GM19023 (cell line): ENCODE measurements around the gene IFIT3.
"Not testable (repeated sequence)": the region's sequence is repeated elsewhere in the genome, so short reads cannot be mapped to it uniquely, and the experiment has no call there.

Experiments used
- ATAC-seq: cut with Tn5 transposase; IDR thresholded peaks from one replicate; pipeline ENCODE4 v1.9.1; 2021; ENCODE audit warnings: mild to moderate bottlenecking, moderate library complexity; ENCODE audit not compliant: unreplicated experiment

IFIT3 gene

GRCh38 chr10:89327803-89328441 lies at the start of gene IFIT3:
IFIT3 (plus strand) TSS chr10:89327997; CDS start chr10:89328074, 77 bp downstream.
- ATAC-seq = no peak

- no peak for ATAC-seq
These were observed 49.7 kb upstream of the IFIT3 start for GRCh38 chr10:89278034-89278535.

- ATAC-seq = no peak
These were observed 48.9 kb upstream of the IFIT3 start for GRCh38 chr10:89278900-89279392.

- no peak for ATAC-seq
These were observed 48.4 kb upstream of the IFIT3 start for GRCh38 chr10:89279421-89279869.

- ATAC-seq = no peak
These were observed 47.3 kb upstream of the IFIT3 start for GRCh38 chr10:89280508-89280907.

- no peak for ATAC-seq
These were observed 46.0 kb upstream of the IFIT3 start for GRCh38 chr10:89281606-89282395.

- no peak for ATAC-seq
These were observed 44.5 kb upstream of the IFIT3 start for GRCh38 chr10:89283025-89283935.

- ATAC-seq = no peak
These were observed 43.8 kb upstream of the IFIT3 start for GRCh38 chr10:89283936-89284475.

- ATAC-seq = not testable (repeated sequence)
These were observed 43.1 kb upstream of the IFIT3 start for GRCh38 chr10:89284711-89285110.

GRCh38 chr10:89285303-89285702 lies 42.5 kb upstream of the IFIT3 start:
- ATAC-seq = not testable (repeated sequence)

- no peak for ATAC-seq
These were observed 33.0 kb upstream of the IFIT3 start for GRCh38 chr10:89294721-89295239.

GRCh38 chr10:89295597-89295996 lies 32.2 kb upstream of the IFIT3 start:
- ATAC-seq = no peak

- ATAC-seq = no peak
These were observed 31.6 kb upstream of the IFIT3 start for GRCh38 chr10:89296220-89296648.

GRCh38 chr10:89297356-89297755 lies 30.4 kb upstream of the IFIT3 start:
- ATAC-seq = no peak

GRCh38 chr10:89297791-89298190 lies 30.0 kb upstream of the IFIT3 start:
- ATAC-seq = no peak

GRCh38 chr10:89299031-89299430 lies 28.8 kb upstream of the IFIT3 start:
- ATAC-seq = no peak

- peak; percentile 50 for ATAC-seq
These were observed 26.6 kb upstream of the IFIT3 start for GRCh38 chr10:89301232-89301631.

GRCh38 chr10:89301721-89302445 lies 25.9 kb upstream of the IFIT3 start, which contains the start of gene IFIT2:
IFIT2 (plus strand) TSS chr10:89302046; CDS start chr10:89302124, 78 bp downstream.
- ATAC-seq = peak; percentile 58

GRCh38 chr10:89302625-89303024 lies 25.2 kb upstream of the IFIT3 start:
- ATAC-seq = no peak
